HG03442 (cell line): ENCODE data around the gene INPP5B.
A peak's percentile ranks its signal among the peaks of the same experiment; 100 is the strongest.
"Not testable (repeated sequence)": the region's sequence is repeated elsewhere in the genome, so short reads cannot be mapped to it uniquely, and the experiment has no call there.

Experiments
- ATAC-seq: cut with Tn5 transposase; IDR thresholded peaks from one replicate; pipeline ENCODE4 v1.9.1; 2021; ENCODE audit warnings: mild to moderate bottlenecking, moderate library complexity; ENCODE audit not compliant: unreplicated experiment

The INPP5B gene

GRCh38 chr1:37946703-37947360 lies at the start of gene INPP5B:
Gene INPP5B (minus strand): TSS chr1:37947053. CDS start chr1:37946308, 745 bp downstream.
- peak; percentile 65 for ATAC-seq

GRCh38 chr1:37995751-37996345 lies 49.0 kb upstream of the INPP5B start:
- ATAC-seq: peak; percentile 41

DNA sequence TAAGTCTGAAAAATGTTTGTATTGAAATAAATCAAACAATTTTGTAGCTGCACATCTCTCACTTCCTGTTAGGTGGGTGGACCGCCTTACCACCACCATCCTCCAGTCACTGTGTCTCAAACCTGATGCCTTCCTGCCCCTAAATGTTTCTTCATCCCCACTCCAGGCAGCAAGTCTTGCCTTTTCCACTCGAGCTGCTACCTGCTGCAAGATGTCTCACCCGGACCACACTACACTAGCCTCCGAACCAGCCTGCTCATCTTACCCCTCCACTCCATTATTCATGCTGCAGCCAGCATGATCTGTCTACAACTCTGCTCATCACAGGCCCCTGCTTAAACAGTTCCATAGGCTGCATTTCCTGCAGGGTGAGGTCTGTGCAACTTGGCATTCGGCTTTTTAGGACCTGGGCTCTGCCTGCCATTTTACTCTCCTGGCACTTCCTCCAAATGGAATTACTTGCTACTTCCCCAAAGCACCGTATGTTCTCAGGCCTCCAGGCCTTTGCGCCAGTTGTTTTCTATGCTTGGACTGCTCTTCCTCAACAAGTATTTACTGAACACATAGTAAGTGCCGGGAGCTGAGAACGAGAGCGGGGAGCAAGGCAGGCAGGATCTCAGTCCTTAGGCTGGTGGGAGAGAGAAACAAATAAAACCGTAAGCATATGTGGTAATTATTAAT lies 48.2 kb upstream of the INPP5B start:
- ATAC-seq: no peak

GRCh38 chr1:37989361-37989930 lies 42.6 kb upstream of the INPP5B start:
- no peak for ATAC-seq

- no peak for ATAC-seq
Measured at GRCh38 chr1:37987679-37988078, 40.8 kb upstream of the INPP5B start.

DNA sequence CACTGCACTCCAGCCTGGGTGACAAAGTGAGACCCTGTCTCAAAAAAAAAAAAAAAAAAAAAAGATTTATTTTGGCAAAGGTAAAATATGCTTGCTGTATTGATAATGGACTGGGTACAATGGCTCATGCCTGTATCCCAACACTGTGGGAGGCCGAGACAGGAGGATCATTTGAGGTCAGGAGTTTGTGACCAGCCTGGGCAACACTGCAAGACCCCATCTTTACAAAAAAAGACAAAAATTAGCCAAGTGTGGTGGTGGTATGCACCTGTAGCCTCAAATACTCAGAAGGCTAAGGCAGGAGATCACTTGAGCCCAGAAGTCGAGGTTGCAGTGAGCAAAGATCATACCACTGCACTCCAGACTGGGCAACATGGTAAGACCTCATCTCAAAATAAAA lies 36.7 kb upstream of the INPP5B start:
- ATAC-seq: no peak

DNA sequence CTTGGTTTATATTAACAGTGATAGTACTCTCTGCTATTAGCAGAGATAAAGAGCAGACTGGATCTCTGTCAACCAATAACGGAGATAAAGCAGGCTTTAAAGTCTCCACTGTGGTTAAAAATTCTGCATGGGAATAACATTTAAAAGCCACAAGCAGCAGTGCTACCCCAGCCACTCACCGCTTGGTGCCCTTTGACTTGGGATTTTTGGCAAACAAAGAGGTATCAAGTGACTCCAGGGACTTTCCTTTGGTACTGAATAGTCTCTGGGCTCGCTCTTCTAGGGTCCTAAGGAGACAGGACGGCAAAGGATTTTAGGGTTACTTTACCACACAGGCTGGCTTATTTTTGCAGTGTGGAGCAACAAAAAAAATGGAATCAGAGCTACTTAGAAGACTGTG lies 31.7 kb upstream of the INPP5B start:
- ATAC-seq: no peak

GRCh38 chr1:37975083-37975482 lies 28.2 kb upstream of the INPP5B start:
- ATAC-seq: not testable (repeated sequence)

- ATAC-seq: no peak
Measured at GRCh38 chr1:37974567-37974966, 27.7 kb upstream of the INPP5B start.

DNA sequence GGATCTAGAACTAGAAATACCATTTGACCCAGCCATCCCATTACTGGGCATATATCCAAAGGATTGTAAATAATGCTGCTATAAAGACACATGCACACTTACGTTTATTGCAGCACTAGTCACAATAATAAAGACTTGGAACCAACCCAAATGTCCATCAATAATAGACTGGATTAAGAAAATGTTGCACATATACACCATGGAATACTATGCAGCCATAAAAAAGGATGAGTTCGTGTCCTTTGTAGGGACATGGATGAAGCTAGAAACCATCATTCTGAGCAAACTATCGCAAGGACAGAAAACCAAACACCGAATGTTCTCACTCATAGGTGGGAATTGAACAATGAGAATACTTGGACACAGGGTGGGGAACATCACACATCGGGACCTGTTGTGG lies 26.8 kb upstream of the INPP5B start:
- ATAC-seq: not testable (repeated sequence)

DNA sequence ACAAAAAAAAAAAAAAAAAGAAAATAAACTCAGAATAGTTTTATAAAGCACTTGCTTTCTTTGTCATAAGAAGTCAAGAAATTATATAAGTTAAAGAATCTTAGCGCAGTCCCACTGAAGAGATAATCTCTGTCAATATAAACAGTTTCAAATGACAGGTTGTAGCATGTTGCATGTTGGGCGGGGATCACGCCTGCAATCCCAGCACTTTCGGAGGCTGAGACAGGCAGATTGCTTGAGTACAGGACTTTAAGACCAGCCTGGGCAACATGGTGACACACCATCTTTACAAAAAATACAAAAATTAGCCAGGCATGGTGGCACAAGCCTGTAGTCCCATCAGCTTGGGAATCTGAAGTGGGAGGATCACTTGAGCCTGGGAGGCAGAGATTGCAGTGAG lies 18.4 kb upstream of the INPP5B start:
- no peak for ATAC-seq

DNA sequence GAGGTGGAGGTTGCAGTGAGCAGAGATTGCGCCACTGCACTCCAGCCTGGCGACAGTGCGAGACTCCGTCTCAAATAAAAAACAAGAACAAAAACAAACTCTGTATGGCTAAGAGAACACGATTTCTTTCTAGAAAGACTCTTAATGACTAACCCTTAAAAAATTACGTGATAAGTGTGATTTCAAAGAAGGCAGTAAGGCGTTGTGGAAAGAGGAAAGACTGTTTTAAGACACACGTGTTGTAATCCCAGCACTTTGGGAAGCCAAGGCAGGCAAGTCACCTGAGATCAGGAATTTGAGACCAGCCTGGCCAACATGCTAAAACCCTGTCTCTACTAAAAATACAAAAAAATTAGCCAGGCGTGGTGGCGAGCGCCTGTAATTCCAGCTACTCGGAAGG lies 17.3 kb upstream of the INPP5B start:
- not testable (repeated sequence) for ATAC-seq

DNA sequence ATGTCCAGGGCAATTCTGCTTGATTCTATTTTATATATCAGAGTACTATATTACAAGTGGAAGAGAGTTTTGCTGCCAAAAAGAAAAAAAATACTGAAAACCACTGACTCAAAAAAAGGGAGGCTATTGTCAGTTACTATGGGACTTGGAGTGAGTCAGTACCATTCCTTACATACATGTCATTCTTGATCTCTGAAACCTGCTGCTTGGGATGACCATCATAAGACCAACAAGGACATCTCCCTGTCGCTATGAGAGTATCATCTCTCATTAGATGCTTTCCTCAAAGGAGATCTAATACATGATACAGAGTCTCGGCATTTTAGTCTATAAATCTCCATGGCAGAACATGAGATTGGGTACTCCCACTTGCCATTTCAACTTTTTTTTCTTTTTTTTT lies 11.8 kb upstream of the INPP5B start:
- ATAC-seq: no peak

GRCh38 chr1:37955685-37956084 lies 8.8 kb upstream of the INPP5B start:
- ATAC-seq: no peak

- no peak for ATAC-seq
Measured at GRCh38 chr1:37954316-37954971, 7.6 kb upstream of the INPP5B start.

DNA sequence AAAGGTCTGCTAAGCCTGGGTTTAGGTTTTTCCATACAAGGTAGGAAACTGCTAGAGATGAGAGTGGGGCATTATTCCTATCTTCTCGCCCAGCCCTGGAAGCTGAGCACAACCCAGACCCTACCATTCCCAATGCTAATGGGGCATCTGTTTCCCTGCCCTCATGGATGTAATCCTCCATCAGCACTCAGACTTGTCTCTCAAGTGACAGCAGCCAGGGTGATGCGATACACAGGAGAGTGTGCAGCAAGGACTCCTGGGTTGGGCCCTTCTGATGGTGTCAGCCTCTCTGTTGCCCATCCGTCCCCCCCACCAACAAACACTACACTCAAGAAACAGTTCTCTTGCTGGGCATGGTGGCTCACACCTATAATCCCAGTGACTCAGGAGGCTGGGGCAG lies 5.9 kb upstream of the INPP5B start:
- ATAC-seq: no peak

- no peak for ATAC-seq
Measured at GRCh38 chr1:37951783-37952624, 5.2 kb upstream of the INPP5B start.

DNA sequence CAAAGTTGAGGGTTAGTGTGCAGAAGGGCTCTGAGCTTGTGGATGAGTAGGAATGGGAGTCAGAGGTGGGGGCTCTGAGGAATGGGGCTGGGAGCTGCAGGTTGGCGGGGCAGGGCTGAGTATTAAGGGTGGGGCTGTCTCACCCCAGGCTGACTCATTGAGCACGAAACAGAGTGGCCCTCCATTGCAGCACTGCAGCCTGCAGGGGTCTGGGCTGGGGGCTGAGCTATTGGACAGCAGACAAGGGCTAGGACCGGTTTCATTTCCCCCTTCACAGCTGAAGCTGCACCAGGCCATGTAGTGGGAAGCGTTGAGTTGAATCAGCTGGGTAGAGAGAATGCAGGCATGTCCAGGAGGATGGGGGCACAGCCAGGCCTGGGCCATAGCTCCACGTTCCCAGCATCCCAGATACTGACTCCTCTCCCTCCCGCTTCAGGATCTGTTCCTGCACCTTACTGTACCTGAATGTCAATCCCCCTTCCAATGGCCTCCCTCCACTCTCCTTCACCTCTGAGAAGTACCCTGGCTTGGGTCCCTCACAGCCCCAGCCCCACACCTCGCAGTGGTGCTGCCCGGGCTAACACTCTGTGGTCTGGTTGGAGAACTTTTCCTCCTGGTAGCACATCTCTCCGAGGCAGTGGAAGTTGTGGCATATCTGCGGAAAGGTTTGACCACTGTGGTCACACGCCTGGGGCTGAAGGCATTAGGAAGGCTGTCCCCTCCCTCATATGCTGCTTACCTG lies 4.4 kb upstream of the INPP5B start:
- ATAC-seq: no peak

DNA sequence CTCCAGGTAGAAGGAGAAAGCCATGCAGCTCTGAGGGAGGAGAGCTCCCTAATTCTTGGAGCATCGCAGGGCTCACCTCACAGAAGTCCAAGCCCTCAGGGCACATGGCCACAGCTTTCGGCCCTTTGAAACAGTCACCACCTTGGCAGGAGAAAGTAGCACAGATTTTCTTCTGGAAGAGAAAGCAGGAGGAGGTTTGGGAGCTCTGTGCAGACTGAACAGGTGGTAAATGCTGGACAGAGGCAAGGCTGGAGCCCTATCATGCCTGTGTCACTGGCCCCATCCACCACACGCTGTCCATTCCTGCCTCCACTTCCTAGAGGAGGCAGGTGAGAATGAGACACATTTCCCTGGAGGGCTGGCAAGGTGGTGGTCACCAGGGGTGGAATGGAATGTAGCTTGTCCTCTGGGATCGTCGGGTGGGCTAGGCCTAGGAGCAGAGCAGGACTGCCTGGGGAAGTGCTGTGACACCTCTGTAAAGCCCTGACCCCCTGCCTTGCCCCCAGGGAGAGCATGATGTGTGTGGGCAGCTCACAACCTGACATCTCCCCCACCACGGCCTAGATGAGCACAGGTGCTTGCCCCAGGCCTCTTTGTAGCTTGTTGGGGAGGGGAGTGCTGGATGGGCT lies 2.8 kb upstream of the INPP5B start:
- ATAC-seq: no peak
